GM12875 (cell line): ENCODE results near the gene MIEF2.
"Not testable (repeated sequence)": the region's sequence is repeated elsewhere in the genome, so short reads cannot be mapped to it uniquely, and the experiment has no call there.

Experiments used
- H3K4me3 ChIP-seq: one replicate; pipeline ENCODE4 v1.5.1; 2011; ENCODE audit warnings: low read depth, low read length, control low read depth
- CTCF ChIP-seq: IDR thresholded peaks from 2 replicates; pipeline ENCODE4 v1.5.1; 2011; ENCODE audit warnings: low read depth, mild to moderate bottlenecking, control low read depth, inconsistent platforms, low read length, moderate library complexity, borderline replicate concordance; ENCODE audit not compliant: insufficient read depth

The MIEF2 gene

GRCh38 chr17:18260332-18261145 is at the start of gene MIEF2:
Gene MIEF2 (plus strand): TSS chr17:18260662. CDS start chr17:18262721, 2,059 bp downstream.
- TF ChIP-seq CTCF: no peak
- H3K4me3 ChIP-seq: peak within 1 kb of the TSS; percentile 84

DNA sequence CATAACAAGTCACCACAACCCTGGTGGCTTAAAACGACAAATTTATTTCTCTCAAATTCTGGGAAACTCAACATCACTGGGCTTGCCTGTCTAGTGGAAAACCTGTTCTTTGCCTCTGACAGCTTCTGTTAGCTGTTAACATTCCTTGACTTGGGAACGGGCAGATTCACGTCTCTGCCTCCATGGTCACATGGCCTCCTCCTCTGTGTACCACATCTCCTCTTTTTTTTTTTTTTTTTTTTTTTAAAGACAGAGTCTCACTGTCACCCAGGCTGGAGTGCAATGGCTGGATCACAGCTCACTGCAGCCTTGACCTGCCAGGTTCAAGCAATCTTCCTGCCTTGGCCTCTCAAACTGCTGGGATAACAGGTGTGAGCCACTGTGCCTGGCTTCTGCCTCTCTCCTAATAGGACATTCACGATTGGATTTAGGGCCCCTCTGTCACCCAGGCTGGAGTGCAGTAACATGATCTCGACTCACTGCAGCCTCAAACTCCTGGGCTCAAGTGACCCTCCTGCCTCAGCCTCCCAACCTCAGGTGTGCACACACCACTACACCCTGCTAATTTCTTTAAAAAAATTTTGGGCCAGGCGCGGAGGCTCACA is 46.7 kb upstream of the MIEF2 start:
- H3K4me3 ChIP-seq: no peak overlapping the region
- no peak for TF ChIP-seq CTCF

DNA sequence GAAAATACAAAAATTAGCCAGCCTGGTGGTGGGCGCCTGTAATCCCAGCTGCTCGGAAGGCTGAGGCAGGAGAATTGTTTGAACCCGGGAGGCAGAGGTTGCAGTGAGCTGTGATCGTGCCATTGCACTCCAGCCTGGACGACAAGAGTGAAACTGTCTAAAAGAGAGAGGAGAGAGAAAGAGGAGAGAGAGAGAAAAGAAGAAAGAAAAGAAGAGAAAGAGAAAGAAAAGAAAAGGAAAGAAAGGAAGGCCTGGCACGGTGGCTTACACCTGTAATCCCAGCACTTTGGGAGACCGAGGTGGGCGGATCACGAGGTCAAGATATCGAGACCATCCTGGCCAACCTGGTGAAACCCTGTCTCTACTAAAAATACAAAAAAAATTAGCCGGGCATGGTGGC is 43.6 kb upstream of the MIEF2 start:
- not testable (repeated sequence) for H3K4me3 ChIP-seq

DNA sequence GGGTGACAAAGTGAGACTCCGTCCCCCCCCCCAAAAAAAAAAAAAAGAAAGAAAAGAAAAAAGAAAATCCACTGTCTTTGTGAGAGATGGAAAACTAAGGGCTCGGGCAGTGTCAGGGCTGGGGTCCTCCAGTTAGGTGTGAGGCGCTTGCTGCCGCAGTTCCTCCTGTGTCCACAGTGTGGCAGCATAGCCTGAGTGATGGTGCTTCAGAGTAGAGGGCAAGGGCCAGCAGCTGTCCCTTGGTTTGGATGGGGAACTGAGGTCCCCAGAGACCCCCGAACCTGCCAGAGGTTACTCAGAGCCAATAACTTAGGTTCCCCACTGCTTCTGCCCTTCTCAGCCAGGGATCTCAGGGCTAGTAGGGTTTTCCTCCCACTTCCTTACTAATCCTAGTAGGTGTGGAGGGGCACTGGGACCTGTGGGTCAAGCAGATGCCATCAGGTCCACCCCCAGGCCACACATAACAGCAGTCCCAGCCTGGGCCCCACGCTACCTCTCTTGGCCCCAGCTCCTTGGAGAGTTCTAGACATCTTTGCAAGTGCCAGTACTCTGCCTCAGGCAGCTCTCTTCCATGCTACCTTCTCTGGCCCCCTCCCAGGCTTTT is 42.9 kb upstream of the MIEF2 start:
- no peak overlapping the region for H3K4me3 ChIP-seq
- TF ChIP-seq CTCF: peak; percentile 98

DNA sequence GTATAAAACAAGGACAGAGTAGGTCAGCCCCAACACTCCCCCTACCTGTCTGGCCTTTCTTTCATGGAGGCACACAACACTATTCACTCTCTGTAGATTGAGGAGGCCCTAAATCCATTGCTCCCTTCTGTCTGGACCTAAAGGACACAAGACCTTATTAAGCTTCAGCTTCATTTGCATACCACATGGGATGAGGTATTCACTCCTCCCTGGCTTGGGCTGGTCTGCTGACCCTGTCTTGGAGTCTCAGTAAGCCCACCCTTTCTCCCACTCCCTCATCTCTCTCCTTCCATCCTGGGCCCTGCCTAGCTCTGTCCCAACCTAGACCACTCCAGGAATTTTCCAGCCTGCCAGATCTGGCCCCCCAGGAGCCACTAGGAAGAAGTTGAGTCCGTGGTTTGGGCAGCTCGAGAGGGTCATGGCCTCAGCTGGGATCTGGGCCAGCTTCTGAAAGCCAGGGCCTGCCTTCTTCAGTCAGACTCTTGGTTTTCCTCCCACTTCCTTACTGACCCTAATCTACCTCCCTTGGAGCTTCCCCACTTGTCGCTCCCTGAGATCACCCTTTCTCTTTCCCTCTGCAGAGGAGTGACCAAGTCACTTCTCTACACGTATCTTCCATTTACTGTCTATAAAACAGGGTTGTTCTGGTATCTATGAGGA is 41.6 kb upstream of the MIEF2 start:
- H3K4me3 ChIP-seq: no peak overlapping the region
- no peak for TF ChIP-seq CTCF

DNA sequence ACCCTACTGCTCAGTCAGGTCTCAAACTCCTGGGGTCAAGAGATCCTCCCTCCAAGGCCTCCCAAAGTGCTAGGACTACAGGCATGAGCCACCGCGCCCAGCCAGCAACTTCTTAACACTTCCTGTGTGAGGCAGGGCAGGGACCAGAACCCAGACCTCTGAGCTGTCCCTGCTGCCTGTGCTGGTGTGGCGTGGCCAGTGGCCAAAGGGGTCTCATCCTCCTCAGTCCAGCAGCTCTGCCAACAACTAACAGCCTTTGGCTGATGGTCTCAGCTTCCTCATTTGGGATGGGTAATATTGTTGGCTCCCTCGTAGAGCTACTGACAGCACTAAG is 36.4 kb upstream of the MIEF2 start:
- TF ChIP-seq CTCF: no peak
- no peak overlapping the region for H3K4me3 ChIP-seq

- peak overlapping the region; percentile 26 for H3K4me3 ChIP-seq
- no peak for TF ChIP-seq CTCF
Observed at GRCh38 chr17:18224387-18225120, 35.9 kb upstream of the MIEF2 start.
